ENCODE data around the gene GBA2.

The GBA2 gene

GRCh38 chr9:35689542-35690293 is 59.3 kb downstream of the GBA2 start, which contains the start of gene TPM2:
TPM2 (minus strand) TSS chr9:35689925; CDS start chr9:35689817, 108 bp downstream.
- DNase-seq, result no peak

- DNase-seq, result no peak
Measured at GRCh38 chr9:35688558-35689541, 60.2 kb downstream of the GBA2 start.

GRCh38 chr9:35687972-35688557 is 61.0 kb downstream of the GBA2 start:
- no peak for DNase-seq

GRCh38 chr9:35687306-35687705 is 61.7 kb downstream of the GBA2 start:
- DNase-seq, result no peak

Measured in stimulated activated CD4-positive, alpha-beta T cell treated with anti-CD3 and anti-CD28 coated beads, Interleukin-15, amount 100 ng/mL, for 24 hours (primary cell).